H1 (cell line): ENCODE results near the gene VSIR. TPM values are rescaled to one million over a fixed set of nuclear protein-coding genes. Genes with fewer than 3 reads are reported as not detected.

Experiments used
- CBX8 ChIP-seq: fragments of 300-800, 300-1000 bp; sonication (generic); IDR thresholded peaks from 2 replicates; pipeline ENCODE4 v1.7.1; 2016; ENCODE audit warnings: low read depth, low read length, borderline replicate concordance
- EP300 ChIP-seq, 2 experiments: IDR thresholded peaks; 1 replicate in 1 of 2; 2 replicates in 1 of 2; pipeline ENCODE4 v1.6.1; 2011 to 2012; ENCODE audit warnings: low read depth in 2 of 2, low read length in 2 of 2, mild to moderate bottlenecking in 2 of 2, borderline replicate concordance in 1 of 2, inconsistent platforms in 1 of 2, moderate library complexity in 1 of 2
- KDM5A ChIP-seq: fragments of 200-600 bp; IDR thresholded peaks from 2 replicates; pipeline ENCODE4 v1.7.1; 2012; ENCODE audit warnings: mild to moderate bottlenecking, low read length, inconsistent platforms, mixed read lengths
- NANOG ChIP-seq: IDR thresholded peaks from 2 replicates; pipeline ENCODE4 v1.6.1; 2011; ENCODE audit warnings: low read length, low read depth, mild to moderate bottlenecking, inconsistent platforms; ENCODE audit not compliant: insufficient read depth, poor library complexity, severe bottlenecking
- SP1 ChIP-seq: IDR thresholded peaks from 2 replicates; pipeline ENCODE4 v1.6.1; 2011; ENCODE audit warnings: low read depth, low read length
- SP2 ChIP-seq: IDR thresholded peaks from 2 replicates; pipeline ENCODE4 v1.6.1; 2012; ENCODE audit warnings: mild to moderate bottlenecking, low read length, inconsistent platforms
- TBP ChIP-seq: IDR thresholded peaks from 2 replicates; pipeline ENCODE4 v1.6.1; 2011; ENCODE audit warnings: low read depth, low read length, improper control_type of control experiment
- ZNF274 ChIP-seq: IDR thresholded peaks from 2 replicates; pipeline ENCODE4 v1.7.0; 2012; ENCODE audit warnings: low read length, borderline replicate concordance; ENCODE audit errors: extremely low read depth
- polyA plus RNA-seq, 7 experiments: library from polyadenylated mRNA; depleted of rRNA in 3 of 7; stranded (reverse) in 5 of 7; unstranded in 2 of 7; fragments of >200 nt in 5 of 7; fragments of 200-250 nt in 2 of 7; gene quantifications; 1 replicate in 5 of 7; 2 replicates in 1 of 7; 4 replicates in 1 of 7; pipeline versions ENCODE4 v1.2.1 to v1.2.3, GENCODE V29; 2011 to 2013; ENCODE audit warnings: missing spikeins in 2 of 7, mixed read lengths in 2 of 7
- total RNA-seq: library from RNA; stranded (reverse); fragmentation: NEBNext Ultra II Directional; extraction: Animal tissue kit (Norgen Biotek cat#: 25700); gene quantifications from 2 replicates; pipeline ENCODE4 v1.2.1, GENCODE V29; 2021

The VSIR gene
- total and polyA plus RNA-seq, 2 of the 8 experiments (the other 6 are each of a cell fraction or from before 2014, with no cell fraction given) = 0.33 TPM; not detected in 1

DNA sequence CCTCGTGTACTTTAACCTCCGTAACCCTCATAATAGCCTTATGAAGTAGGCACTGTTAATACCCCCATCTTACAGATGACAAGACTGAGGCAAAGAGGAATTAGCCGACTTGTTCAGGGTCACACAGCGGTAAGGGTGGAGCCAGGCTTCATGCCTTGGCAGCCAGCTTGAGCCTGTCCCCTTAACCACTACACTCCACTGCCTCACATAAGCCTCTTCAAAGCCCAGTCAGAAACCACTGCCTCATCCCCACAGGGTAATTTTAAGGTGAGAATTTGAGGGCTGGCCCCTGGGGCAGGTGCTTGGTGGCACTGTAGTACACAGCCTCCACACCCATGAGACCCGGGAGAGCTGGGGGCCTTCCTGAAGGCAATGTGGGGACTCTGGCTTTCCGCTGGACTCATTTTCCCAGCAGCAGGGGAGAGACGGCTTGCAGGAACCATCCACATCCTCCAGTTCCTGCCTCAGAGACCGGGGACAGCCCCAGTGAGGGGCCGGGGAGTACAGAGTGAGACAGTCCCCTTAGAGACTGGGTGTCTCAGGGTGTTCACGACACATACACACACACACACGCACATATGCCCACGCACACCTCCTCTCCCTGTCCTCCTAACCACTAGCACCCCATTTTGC is 46.1 kb downstream of the VSIR start (continued):
- no peak for TF ChIP-seq EP300 (IDR thresholded peaks at IDR 0.05; ENCODE audit: borderline replicate concordance in 1 of 2, low read depth in 2 of 2, low read length in 2 of 2)
- TF ChIP-seq SP2 = no peak
- no peak for TF ChIP-seq ZNF274
- no peak for TF ChIP-seq SP1
- no peak for TF ChIP-seq CBX8
- no peak for TF ChIP-seq KDM5A
- no peak for TF ChIP-seq TBP
- no peak for TF ChIP-seq NANOG
